ENCODE measurements around the gene SPTY2D1.

- TF ChIP-seq POU2F2 (IDR thresholded peaks at IDR 0.05; ENCODE audit: low read depth, low read length): no peak
- TF ChIP-seq SPI1 (IDR thresholded peaks at IDR 0.05; ENCODE audit: low read depth, low read length): no peak
- no peak for TF ChIP-seq POLR2A (IDR thresholded peaks at IDR 0.05; ENCODE audit: low read depth, low read length)
- no peak for TF ChIP-seq POLR2AphosphoS5 (IDR thresholded peaks at IDR 0.05; ENCODE audit: low read depth, low read length)
- TF ChIP-seq TAF1 (IDR thresholded peaks at IDR 0.05; ENCODE audit: low read depth, low read length): no peak
These were observed 10.4 kb downstream of the SPTY2D1 start for GRCh38 chr11:18623707-18624106.
